HL-60 (cell line): Measurements from ENCODE around the gene ASB3.

Experiments
- POLR2AphosphoS5 ChIP-seq: IDR thresholded peaks from 2 replicates; pipeline ENCODE4 v1.6.1; 2012; ENCODE audit warnings: low read depth
- TF ChIP-seq, protein P1 (sequence below): IDR thresholded peaks from one replicate; pipeline ENCODE4 v1.5.1; 2011; ENCODE audit warnings: low read length, control low read depth, inconsistent platforms; ENCODE audit not compliant: insufficient read depth

DNA sequence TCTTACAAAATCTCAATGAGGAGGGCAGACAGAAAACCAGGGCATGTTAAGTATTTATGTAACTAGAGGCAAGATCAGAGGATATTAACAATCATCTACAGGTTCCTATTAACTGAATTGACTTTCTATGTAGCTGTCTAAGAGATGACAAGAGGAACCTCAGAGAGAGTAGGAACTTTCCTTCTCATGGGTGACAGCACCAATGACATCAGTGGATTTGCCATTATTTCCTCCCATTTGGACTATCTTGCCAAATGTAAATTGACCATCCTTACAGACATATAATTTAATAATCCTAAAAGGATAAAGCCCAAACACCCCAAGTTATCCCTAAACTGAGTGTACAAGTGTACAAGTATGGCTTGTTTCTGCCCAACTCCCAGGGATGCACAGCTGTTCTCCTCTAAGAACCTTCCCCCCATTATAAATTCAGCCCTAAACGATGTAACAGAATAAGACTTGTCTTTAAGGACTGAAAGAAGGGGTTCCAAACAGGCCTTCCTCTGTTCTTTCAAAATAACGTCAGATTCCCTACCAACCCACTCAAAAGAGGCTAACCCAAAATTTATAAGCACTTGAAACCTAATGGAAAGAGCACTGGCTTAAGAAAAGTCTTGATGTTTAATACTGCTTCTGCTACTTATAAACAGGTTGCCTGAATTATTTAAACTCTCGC lies 92.5 kb downstream of the ASB3 start:
- TF ChIP-seq, protein P1, sequence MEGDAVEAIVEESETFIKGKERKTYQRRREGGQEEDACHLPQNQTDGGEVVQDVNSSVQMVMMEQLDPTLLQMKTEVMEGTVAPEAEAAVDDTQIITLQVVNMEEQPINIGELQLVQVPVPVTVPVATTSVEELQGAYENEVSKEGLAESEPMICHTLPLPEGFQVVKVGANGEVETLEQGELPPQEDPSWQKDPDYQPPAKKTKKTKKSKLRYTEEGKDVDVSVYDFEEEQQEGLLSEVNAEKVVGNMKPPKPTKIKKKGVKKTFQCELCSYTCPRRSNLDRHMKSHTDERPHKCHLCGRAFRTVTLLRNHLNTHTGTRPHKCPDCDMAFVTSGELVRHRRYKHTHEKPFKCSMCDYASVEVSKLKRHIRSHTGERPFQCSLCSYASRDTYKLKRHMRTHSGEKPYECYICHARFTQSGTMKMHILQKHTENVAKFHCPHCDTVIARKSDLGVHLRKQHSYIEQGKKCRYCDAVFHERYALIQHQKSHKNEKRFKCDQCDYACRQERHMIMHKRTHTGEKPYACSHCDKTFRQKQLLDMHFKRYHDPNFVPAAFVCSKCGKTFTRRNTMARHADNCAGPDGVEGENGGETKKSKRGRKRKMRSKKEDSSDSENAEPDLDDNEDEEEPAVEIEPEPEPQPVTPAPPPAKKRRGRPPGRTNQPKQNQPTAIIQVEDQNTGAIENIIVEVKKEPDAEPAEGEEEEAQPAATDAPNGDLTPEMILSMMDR, result no peak
- no peak for TF ChIP-seq POLR2AphosphoS5
